Measurements from ENCODE around the gene PON1.

PON1 gene

DNA sequence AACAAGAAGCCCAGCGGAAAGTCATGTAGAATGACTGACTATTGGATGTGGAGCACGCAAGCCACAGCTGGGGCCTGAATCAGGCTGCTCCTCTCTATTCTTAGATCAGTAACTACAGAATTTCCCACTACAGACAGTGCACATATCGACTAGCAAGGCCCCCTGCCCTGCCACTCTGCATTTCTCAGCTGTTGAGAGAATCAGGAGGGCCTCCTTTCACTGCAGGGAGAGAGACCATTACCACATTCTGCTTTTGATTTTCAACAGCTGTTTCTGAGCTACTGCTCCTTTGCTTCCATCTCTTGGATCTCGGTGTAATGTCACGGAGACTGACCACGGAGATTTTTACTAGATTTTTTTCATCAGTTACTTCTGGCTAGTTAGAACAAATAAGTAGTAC is 73.8 kb downstream of the PON1 start:
- no peak for DNase-seq
